Astrocyte of the cerebellum (primary cell): ENCODE measurements around the gene FAM163B.
"Not testable (repeated sequence)": the region's sequence is repeated elsewhere in the genome, so short reads cannot be mapped to it uniquely, and the experiment has no call there.

Source experiments
- DNase-seq: peaks from one replicate; pipeline ENCODE4 v3.0.0-alpha.2; 2011; ENCODE audit warnings: low read depth
- H3K4me3 ChIP-seq: 2 replicates; pipeline ENCODE4 v1.5.1; 2011; ENCODE audit warnings: mild to moderate bottlenecking, low read depth, low read length, moderate library complexity
- in situ Hi-C: cut with HindIII; loops from 2 replicates; pipeline ENCODE4 v1.10.0; 2017; ENCODE audit warnings: low sequenced_read_pairs
- TF ChIP-seq, protein P1 (sequence below): IDR thresholded peaks from 2 replicates; pipeline ENCODE4 v1.5.1; 2012; ENCODE audit warnings: low read length, low read depth, moderate library complexity, mild to moderate bottlenecking; ENCODE audit errors: missing control alignments

FAM163B gene

DNA sequence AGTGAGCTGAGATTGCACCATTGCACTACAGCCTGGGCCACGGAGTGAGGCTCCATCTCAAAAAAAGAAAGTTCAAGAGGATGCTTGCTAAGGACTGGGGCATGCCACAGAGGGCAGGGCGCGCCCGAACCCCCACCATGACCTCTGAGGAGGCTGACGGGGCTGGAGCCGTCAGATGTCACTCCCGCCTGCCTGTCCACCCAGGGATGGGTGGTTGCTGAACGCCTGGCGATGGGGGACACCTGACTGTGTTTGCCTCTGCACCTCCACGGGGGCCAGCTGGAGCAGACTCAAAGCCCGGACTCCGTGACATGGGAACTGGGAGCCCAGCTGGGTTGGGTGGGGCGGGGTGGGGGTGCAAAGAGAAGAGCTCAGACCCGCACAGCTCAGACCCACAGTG is 42.8 kb downstream of the FAM163B start:
- in situ Hi-C loops = no loop called here
- DNase-seq = no peak
- TF ChIP-seq, protein P1, sequence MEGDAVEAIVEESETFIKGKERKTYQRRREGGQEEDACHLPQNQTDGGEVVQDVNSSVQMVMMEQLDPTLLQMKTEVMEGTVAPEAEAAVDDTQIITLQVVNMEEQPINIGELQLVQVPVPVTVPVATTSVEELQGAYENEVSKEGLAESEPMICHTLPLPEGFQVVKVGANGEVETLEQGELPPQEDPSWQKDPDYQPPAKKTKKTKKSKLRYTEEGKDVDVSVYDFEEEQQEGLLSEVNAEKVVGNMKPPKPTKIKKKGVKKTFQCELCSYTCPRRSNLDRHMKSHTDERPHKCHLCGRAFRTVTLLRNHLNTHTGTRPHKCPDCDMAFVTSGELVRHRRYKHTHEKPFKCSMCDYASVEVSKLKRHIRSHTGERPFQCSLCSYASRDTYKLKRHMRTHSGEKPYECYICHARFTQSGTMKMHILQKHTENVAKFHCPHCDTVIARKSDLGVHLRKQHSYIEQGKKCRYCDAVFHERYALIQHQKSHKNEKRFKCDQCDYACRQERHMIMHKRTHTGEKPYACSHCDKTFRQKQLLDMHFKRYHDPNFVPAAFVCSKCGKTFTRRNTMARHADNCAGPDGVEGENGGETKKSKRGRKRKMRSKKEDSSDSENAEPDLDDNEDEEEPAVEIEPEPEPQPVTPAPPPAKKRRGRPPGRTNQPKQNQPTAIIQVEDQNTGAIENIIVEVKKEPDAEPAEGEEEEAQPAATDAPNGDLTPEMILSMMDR = no peak
- H3K4me3 ChIP-seq = no peak overlapping the region

- no peak overlapping the region for H3K4me3 ChIP-seq
- DNase-seq = no peak
- in situ Hi-C loops = no loop called here
- TF ChIP-seq, protein P1 = no peak
Observed at GRCh38 chr9:133564451-133565116, 44.6 kb downstream of the FAM163B start.

DNA sequence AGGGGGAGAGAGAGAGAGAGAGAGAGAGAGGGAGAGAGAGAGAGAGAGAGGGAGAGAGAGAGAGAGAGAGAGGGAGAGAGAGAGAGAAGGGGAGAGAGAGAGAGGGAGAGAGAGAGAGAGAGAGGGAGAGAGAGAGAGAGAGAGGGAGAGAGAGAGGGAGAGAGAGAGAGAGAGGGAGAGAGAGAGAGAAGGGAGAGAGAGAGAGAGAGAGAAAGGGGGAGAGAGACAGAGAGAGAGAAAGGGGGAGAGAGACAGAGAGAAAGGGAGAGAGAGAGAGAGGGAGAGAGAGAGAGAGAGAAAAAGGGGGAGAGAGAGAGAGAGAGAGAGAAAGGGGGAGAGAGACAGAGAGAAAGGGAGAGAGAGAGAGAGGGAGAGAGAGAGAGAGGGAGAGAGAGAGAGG is 45.4 kb downstream of the FAM163B start:
- DNase-seq, in situ Hi-C loops, H3K4me3 ChIP-seq: not testable (repeated sequence)

- in situ Hi-C loops = no loop called here
- no peak for DNase-seq
- no peak overlapping the region for H3K4me3 ChIP-seq
- TF ChIP-seq, protein P1 = no peak
Observed at GRCh38 chr9:133563291-133563796, 45.8 kb downstream of the FAM163B start.

GRCh38 chr9:133562611-133563290 is 46.4 kb downstream of the FAM163B start:
- in situ Hi-C loops = no loop called here
- no peak overlapping the region for H3K4me3 ChIP-seq
- no peak for DNase-seq
- TF ChIP-seq, protein P1 = no peak

- DNase-seq = no peak
- TF ChIP-seq, protein P1 = no peak
- H3K4me3 ChIP-seq = no peak overlapping the region
- in situ Hi-C loops = no loop called here
Observed at GRCh38 chr9:133561976-133562554, 47.1 kb downstream of the FAM163B start.

- no peak for DNase-seq
- H3K4me3 ChIP-seq = no peak overlapping the region
- in situ Hi-C loops = no loop called here
- TF ChIP-seq, protein P1 = no peak
Observed at GRCh38 chr9:133560944-133561343, 48.2 kb downstream of the FAM163B start.
